NCI-H1092 (cell line): ENCODE measurements around the gene MAPK8IP3.

Experiments
- DNase-seq: peaks from one replicate; lab custom pipeline; 2025; lab: John Stamatoyannopoulos, UW

The MAPK8IP3 gene

GRCh38 chr16:1762196-1762878, 56.3 kb downstream of the MAPK8IP3 start:
- DNase-seq = no peak

GRCh38 chr16:1762879-1763520, 57.0 kb downstream of the MAPK8IP3 start:
- DNase-seq = no peak

GRCh38 chr16:1763521-1764511, 57.8 kb downstream of the MAPK8IP3 start:
- no peak for DNase-seq

- no peak for DNase-seq
These were observed 59.0 kb downstream of the MAPK8IP3 start for GRCh38 chr16:1764971-1765370.

DNA sequence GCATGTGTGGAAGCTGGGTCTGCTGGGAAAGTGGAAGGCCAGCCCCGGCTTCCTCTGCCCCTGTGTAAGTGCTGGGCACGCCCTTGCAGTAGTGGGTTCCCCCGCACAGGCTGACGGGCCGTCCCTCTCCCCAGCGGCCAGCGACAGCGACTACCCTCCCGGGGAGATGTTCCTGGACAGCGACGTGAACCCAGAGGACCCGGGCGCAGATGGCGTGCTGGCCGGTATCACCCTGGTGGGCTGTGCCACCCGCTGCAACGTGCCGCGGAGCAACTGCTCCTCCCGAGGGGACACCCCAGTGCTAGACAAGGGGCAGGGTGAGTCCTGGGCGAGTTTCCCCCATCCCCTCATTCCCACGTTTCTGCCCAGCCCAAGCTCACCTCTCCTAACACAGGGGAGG, 59.8 kb downstream of the MAPK8IP3 start:
- no peak for DNase-seq

- no peak for DNase-seq
These were observed 60.2 kb downstream of the MAPK8IP3 start for GRCh38 chr16:1766231-1766630.

DNA sequence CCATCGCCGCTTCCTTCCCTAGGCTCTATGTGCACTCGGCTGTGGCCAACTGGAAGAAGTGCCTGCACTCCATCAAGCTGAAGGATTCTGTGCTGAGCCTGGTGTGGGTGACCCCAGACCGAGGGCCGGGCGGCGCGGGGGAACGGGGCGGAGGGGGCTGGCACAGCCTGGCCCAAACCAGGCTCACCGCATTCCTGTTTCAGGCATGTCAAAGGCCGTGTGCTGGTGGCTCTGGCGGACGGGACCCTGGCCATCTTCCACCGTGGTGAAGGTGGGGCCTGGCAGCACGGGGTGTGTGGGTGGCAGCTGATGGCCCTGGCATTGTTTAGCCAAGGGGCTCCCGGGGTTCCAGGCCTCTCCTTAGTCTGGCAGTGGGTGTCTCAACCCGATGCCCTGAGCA, 60.7 kb downstream of the MAPK8IP3 start:
- DNase-seq = no peak

- no peak for DNase-seq
These were observed 61.4 kb downstream of the MAPK8IP3 start for GRCh38 chr16:1767116-1767994.

DNA sequence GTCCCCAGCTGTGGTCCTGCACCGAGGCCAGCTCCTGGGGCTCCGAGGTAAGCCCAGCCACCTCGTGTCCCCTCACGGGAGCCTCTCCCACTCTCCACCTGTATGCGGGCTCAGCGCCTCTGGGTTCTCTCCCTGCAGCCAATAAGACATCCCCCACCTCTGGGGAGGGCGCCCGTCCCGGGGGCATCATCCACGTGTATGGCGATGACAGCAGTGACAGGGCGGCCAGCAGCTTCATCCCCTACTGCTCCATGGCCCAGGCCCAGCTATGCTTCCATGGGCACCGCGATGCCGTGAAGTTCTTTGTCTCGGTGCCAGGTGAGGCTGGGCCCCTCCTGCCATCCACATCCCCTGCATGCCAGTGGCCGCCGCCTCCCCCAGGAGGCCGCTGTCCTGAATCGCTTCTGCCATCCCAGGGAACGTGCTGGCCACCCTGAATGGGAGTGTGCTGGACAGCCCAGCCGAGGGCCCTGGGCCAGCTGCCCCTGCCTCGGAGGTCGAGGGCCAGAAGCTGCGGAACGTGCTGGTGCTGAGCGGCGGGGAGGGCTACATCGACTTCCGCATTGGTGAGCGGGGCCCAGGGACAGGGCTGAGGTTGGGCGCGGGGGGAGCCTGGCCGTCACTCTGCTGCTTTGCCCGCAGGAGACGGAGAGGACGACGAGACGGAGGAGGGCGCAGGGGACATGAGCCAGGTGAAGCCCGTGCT, 62.2 kb downstream of the MAPK8IP3 start:
- DNase-seq = no peak

DNA sequence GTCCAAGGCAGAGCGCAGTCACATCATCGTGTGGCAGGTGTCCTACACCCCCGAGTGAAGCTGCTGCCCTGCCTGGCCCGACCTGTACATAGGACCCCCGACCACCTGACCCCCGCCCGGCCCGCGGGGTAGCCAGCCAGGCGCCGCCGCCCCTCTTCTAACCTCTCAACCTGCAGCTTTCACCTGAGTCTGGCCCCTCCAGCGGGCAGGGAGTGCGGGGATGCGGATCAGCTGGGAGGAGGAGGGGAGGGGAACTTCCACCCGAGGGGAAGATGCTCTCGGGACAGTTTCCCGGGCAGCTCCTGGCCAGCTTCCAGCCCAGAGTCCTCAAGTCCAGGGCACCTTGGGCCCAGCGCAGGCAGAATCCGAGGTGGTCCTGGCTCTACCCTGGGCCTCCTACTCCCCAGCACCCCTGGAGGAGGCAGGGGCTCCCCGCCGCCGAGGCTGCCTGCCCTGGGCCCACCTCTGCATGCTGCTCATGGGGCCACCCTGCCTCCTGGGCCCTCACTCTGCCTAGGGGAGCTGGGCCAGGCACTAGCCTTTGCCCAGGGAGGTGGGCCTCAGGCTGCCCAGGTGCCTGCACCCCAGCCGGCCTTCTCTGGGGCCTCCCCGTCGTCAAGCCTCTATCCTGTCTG, 62.9 kb downstream of the MAPK8IP3 start:
- no peak for DNase-seq

DNA sequence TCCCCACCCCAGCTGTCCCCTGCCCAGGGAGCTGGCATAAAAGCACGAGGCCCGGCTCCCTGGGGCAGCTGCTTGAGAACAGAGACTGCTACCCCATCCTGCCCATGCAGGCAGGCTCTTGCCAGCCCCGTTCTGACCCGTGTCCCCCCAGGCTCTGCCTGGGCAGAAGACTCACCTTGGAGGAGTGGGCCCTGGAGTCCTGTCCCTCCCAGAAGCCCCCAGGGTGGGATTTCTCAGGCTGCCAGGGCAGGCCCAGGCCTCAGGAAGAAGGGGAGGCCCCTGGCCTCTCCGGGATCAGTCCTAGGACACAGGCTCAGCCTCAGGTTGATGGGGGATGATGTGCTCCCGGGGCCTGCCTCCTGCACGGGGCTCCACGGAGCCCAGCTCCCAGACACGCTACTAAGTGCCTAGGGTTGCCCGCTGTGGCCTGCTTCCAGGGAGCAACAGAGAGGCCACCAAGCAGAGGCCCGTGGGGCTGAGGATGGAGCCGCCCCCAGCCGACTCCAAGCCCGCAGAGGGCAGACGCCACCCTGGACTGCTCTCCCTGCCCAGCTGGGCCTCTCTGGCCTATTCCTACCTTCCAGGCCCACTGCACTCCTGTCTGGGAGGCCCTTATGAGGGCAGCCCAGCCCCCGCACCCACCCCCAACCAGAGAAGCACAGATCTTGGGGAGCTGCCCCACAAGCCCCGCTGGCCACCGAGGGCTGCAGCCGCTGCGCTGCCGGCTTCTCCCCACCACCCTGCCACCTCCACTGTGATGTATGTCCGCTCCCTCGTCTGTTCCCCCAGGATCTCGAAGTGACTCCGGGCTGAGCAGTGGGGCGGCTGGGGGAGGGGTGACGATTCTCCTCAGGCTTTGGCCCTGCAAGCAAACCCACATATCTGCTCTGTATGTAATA, 63.7 kb downstream of the MAPK8IP3 start:
- no peak for DNase-seq

DNA sequence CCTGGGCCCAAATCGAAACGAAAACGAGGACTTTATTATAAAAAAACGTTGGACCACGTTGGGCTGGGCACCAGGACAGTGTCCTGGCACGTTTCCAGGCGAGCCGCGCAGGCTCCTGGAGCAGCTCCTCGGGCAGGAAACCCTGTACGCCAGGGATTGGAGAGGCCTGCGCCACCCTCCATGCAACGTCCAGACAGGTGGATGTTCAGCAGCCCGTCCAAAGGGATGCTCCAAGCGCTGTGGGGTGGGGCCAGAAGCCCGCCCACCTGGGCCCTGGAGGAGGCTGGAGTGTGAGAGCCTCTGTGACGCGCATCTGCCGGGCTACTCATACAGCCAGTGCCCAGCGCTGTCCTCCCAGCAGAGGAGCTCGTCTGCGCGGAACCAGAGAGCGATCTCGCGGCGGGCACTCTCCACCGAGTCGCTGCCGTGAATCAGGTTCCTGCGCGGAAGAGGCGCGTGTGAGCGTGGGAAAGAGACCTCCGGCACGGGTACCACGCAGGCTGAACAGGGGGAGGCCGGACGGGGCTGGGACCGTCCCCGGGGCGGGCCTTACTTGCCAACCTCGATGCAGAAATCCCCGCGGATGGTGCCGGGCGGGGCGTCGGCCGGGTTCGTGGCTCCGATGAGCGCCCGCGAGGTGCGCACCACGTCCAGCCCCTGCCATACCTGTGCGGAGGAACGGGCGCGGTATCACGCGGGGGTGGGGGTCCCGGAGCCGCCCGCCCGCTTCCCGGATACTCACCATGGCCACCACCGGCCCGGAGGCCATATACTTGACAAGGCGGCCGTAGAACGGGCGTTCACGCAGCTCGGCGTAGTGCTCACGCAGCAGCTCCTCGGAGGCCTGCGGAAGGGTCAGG, 64.6 kb downstream of the MAPK8IP3 start:
- DNase-seq = peak; percentile 32

- DNase-seq = peak; percentile 21
These were observed 65.3 kb downstream of the MAPK8IP3 start, which contains the start of gene NME3 for GRCh38 chr16:1771188-1771863. NME3 (minus strand) TSS chr16:1771543; CDS start chr16:1771534, 9 bp downstream.

DNA sequence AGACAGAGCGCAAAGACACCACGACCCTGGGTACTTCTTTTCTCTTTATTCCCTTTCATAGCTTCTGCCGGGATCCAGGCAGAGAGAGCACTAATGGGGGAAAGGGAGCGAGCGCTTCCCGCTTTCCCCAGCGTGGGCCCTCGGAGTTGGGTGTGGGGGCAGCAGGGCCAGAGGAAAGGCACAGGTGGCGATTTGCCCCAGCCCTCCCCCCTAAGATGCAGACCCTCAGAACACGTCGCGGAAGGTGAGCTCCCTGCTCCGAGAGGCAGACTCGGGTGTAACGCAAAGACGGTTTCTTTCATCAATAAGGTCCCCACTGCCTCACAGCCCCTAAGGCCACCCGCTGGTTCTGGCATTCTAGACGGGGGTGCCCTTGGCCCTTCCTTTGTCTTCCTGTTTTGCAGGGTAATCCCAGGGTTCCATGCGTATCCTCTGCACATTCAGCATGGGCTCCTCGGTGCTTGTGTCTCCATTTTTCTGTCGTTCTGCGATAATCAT, 65.9 kb downstream of the MAPK8IP3 start:
- DNase-seq = no peak

- no peak for DNase-seq
These were observed 66.4 kb downstream of the MAPK8IP3 start, which contains the start of gene EME2 for GRCh38 chr16:1772362-1772907. EME2 (plus strand) TSS chr16:1772810; CDS start chr16:1773228, 418 bp downstream.

- peak; percentile 88 for DNase-seq
These were observed 67.1 kb downstream of the MAPK8IP3 start, which contains the start of gene MRPS34 for GRCh38 chr16:1772908-1773702. MRPS34 (minus strand) TSS chr16:1773134; CDS start chr16:1773119, 15 bp downstream.
